HG02571 (cell line): ENCODE measurements around the gene ZMYND8.
"Not testable (repeated sequence)": the region's sequence is repeated elsewhere in the genome, so short reads cannot be mapped to it uniquely, and the experiment has no call there.

Experiments used
- ATAC-seq: cut with Tn5 transposase; IDR thresholded peaks from one replicate; pipeline ENCODE4 v1.9.1; 2021; ENCODE audit warnings: mild to moderate bottlenecking, moderate library complexity; ENCODE audit not compliant: unreplicated experiment

Gene ZMYND8

DNA sequence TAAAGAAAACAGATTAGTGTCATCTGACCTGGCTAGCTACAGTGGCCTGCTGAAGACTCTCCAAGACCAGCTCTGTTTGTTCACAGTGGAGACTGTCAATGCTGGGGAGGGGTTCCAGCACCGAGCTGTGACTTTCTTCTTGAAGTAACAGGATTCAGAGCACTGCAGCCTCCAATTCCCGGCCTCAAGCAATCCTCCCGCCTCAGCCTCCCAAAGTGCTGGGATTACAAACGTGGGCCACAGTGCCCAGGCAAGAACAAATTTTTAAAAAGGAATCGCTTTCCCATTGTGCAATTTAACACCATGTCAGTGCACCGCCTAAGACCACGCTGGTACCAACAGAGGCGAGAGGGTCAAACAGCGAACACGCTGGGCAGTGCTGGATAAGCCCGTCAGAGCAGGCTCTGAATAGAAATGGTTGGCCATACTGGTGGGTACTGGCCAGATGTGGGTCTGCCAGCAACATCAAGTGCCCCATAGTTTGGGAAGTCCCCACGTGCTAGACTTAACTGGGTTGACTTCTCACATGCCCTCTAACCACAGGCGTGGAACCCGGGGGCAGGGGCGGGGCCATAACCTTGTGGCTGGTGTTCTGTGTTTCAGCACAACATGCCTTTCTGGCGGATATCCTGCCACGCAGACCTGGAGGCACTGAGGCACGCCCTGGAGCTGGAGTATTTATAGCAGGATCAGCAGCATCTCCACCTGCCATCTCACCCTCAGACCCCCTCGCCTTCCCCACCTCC lies 168.9 kb downstream of the ZMYND8 start:
- no peak for ATAC-seq

DNA sequence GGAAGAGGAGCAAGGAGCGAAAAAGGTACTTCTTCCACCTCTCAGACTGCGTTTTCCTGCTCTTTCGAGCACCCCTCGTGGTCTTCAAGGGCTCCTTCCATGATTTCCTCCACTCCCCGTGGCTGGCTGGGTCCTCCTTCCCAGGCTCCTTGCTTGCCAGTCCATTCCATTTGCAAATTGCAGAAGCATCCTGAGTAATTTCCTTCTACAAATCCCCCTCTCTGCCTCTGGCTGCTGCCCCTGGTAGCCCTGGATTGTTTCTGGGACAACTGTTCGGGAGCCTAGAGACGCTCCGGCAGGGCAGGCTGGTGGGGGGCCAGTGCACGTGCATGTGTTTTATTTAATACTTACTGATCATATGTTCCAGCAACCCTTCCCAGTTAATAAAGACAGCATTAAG lies 173.1 kb downstream of the ZMYND8 start:
- no peak for ATAC-seq

- ATAC-seq, result no peak
Observed at GRCh38 chr20:47181056-47181862, 175.2 kb downstream of the ZMYND8 start.

GRCh38 chr20:47179267-47179666 lies 177.2 kb downstream of the ZMYND8 start:
- no peak for ATAC-seq

GRCh38 chr20:47178851-47179250 lies 177.6 kb downstream of the ZMYND8 start:
- no peak for ATAC-seq

DNA sequence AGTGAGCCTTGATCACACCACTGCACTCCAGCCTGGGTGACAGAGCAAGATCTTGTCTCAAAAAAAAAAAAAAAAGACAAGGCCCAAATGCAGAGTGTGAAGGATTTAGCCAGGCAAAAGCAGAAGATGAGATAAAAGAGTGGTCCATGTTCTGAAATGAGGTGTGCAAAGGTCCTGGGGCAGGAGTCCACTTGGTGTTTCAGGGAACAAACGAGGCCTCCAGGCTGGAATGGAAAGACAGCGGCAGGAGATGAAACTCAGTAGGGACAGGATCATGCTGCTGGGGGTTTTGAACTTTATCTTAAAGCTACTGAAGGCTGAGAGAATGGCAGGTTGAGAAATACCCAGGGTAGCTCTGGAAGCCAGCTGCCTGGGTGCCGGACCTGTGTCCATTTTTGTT lies 178.2 kb downstream of the ZMYND8 start:
- no peak for ATAC-seq

DNA sequence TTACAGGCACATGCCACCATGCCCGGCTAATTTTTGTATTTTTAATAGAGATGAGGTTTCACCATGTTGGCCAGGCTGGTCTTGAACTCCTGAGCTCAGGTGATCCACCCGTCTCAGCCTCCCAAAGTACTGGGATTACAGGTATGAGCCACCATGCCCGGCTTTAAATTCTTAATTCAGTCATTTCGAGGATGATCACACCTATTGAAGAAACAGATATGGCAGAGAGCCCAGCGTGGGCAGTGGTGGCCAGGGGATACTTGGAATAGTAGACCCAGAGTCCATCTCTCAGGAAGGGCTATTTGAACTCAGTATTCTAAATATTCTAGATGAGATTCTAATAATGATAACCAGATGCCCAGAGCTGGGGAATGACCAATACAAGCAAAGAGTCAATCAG lies 180.3 kb downstream of the ZMYND8 start:
- ATAC-seq, result not testable (repeated sequence)

- ATAC-seq, result no peak
Observed at GRCh38 chr20:47175493-47175892, 181.0 kb downstream of the ZMYND8 start.

GRCh38 chr20:47174456-47175243 lies 181.8 kb downstream of the ZMYND8 start:
- ATAC-seq, result no peak

- ATAC-seq, result no peak
Observed at GRCh38 chr20:47173596-47174216, 182.8 kb downstream of the ZMYND8 start.

- no peak for ATAC-seq
Observed at GRCh38 chr20:47172579-47172978, 183.9 kb downstream of the ZMYND8 start.

DNA sequence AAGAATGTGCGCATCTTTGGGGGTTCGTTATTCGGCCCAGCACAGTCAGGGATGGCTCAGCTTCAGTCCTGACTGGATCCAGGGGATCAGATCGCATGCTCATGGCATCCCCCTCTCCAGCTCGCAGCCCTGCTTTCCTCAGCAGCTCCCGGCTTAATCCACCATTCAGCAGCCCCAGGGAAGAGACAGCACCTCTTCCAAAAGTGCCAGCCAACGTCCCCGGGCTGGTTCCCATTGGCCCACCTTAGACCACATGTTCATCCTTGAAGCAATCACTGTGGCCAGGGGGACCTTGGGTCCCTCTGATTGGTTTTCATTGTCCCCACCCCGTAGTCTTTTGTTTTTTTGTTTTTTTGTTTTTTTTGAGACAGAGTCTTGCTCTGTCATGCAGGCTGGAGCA lies 188.7 kb downstream of the ZMYND8 start:
- ATAC-seq, result no peak

DNA sequence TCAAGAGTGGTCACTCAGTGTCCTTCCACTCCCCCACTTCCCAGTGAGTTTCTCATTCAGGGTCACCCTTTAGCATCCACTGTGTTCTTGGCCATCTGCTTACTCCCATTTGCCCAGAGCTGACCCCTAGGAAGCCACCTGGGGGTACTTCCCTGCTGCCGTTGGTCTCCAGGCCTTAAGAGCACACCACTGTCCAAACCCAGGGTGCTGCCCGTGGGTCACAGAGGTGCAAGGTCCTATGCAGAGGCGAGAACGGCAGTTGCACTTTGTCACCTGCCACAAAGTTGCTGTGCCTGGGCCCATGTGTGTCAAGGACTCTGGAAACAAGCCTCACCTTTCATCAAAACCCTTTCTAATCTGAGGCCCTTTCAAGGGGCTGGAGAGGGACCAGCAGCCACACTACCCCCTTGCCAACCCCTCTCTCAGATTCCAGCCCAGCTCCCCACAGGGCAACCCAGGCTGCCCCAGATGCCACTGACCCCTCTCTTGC lies 191.1 kb downstream of the ZMYND8 start:
- ATAC-seq, result no peak

GRCh38 chr20:47164140-47164539 lies 192.4 kb downstream of the ZMYND8 start:
- ATAC-seq, result no peak

- ATAC-seq, result no peak
Observed at GRCh38 chr20:47161411-47161810, 195.1 kb downstream of the ZMYND8 start.

DNA sequence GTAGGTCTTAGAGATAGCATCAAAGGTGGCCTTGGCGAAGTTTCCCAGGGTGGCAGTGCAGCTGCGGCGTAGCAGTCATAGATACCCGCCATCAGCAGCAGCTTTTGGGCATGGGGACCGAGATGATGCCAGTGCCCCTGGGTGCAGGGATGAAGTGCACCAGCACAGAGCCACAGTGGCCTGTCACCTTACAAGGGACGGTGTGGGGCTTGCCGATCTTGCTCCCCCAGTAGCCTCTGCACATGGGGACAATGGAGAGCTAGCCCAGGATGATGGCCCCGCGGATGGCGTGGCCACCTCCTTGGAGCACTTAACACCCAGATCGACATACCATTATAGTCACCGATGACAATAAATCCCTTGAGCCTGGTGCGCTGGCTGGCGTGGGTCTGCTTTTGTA lies 195.5 kb downstream of the ZMYND8 start:
- no peak for ATAC-seq

DNA sequence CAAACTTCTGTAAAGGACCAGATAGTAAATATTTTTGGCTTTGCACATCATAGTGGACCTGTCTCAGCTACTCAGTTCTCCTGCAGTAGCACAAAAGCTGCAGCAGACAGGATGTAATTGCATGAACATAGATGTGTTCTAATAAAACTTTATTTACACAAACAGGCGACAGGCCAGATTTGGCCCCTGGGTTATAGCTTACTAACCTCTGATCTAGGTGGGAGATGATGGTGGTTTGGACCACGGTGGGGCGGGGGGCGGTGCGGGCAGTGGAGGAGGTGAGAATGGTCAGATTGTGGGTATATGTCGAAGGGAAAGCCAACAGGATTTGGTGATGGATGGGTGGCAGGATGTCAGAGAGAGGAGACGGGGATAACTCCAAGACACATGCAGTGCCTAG lies 196.3 kb downstream of the ZMYND8 start:
- ATAC-seq, result no peak
